DOHH2 (cell line): ENCODE measurements around the gene TAPBPL.

Source experiments
- CTCF ChIP-seq: fragments of 200-600 bp; sonication (generic); IDR thresholded peaks from one replicate; pipeline ENCODE4 v1.5.1; 2014; ENCODE audit warnings: antibody characterized with exemption, mild to moderate bottlenecking, low read depth, low read length; ENCODE audit not compliant: poor library complexity, severe bottlenecking
- EZH2phosphoT487 ChIP-seq: fragments of 200-600 bp; sonication (generic); IDR thresholded peaks from 2 replicates; pipeline ENCODE4 v1.6.1; 2017; ENCODE audit warnings: borderline replicate concordance, mild to moderate bottlenecking, antibody characterized with exemption, low read length, moderate library complexity, mixed read lengths

- TF ChIP-seq CTCF: no peak
- no peak for TF ChIP-seq EZH2phosphoT487
These were observed 6.8 kb upstream of the TAPBPL start, which contains the start of gene CD27 for GRCh38 chr12:6444704-6445688.
